Neural progenitor cell (in vitro differentiated cells): Measurements from ENCODE around the gene DROSHA.

ENCODE experiments used
- CTCF ChIP-seq: fragments of 200-600 bp; sonication (generic); IDR thresholded peaks from 2 replicates; pipeline ENCODE4 v1.5.1; 2017; ENCODE audit warnings: antibody characterized with exemption, mild to moderate bottlenecking
- EZH2phosphoT487 ChIP-seq: fragments of 200-600 bp; sonication (generic); IDR thresholded peaks from 2 replicates; pipeline ENCODE4 v1.6.1; 2017; ENCODE audit warnings: antibody characterized with exemption

- no peak for TF ChIP-seq CTCF
- TF ChIP-seq EZH2phosphoT487 = no peak
These were observed 135.1 kb downstream of the DROSHA start for GRCh38 chr5:31396611-31397295.
